Inflammatory macrophage treated with lipopolysaccharide for 1 hour (primary cell): ENCODE results near the gene TBC1D16.

Experiments
- DNase-seq, 2 donors: peaks; one replicate each; pipeline ENCODE4 v3.0.0-alpha.2; 2020 to 2022

Gene TBC1D16

DNA sequence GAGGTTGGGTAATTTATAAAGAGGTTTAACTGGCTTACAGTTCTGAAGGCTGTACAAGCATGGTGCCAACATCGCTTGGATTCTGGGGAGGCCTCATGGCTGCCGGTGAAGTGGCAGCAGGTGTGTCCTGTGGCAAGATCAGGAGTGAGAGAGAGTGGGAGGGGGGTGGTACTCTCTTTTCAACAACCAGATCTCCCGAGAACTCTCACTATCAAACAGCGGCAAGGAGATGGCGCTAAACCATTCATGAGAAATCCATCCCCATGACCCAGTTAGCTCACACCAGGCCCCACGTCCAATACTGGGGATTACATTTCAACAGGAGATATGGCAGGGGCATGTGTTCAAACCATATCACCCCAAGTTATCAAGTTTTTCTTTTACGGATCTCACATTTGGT, 152.5 kb downstream of the TBC1D16 start:
- no peak for DNase-seq
